ENCODE data around the gene PRSS22.

The PRSS22 gene

DNA sequence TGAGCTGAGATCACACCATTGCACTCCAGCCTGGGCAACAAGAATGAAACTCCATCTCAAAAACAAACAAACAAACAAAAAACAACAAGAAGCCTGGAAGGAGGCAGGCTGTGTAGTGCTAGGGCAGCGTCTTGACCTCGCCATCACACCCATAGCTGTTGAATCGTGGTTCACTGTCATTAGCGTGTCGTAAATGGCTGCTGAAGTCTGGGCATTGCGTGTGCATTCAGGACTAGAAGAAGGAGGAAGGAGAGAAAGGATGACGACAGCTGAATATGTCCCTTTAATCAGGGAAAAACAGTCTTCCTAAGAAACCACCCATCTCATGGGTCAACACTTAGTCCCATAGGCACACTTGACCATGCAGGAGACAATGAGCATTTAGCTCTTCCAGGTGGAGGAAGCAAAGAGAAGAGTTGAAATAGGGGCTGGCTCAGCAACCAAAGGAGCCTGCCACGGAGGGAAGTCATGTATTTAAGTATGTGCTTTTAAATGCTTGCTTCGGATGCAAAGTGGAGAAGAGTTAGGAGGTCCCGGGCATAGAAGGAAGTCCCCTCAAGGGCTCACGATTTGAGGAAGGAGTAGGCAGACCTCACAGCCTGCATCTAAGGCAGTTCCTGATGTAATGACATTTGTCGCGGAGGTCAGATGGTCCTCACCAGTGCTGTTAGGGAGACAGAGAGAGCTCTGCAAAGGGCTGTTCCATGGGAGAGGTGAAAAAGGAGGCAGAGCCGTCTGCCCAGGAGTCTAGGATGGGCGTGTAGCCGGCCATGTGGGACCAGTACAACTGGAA lies 8.8 kb downstream of the PRSS22 start:
- no peak for DNase-seq

DNA sequence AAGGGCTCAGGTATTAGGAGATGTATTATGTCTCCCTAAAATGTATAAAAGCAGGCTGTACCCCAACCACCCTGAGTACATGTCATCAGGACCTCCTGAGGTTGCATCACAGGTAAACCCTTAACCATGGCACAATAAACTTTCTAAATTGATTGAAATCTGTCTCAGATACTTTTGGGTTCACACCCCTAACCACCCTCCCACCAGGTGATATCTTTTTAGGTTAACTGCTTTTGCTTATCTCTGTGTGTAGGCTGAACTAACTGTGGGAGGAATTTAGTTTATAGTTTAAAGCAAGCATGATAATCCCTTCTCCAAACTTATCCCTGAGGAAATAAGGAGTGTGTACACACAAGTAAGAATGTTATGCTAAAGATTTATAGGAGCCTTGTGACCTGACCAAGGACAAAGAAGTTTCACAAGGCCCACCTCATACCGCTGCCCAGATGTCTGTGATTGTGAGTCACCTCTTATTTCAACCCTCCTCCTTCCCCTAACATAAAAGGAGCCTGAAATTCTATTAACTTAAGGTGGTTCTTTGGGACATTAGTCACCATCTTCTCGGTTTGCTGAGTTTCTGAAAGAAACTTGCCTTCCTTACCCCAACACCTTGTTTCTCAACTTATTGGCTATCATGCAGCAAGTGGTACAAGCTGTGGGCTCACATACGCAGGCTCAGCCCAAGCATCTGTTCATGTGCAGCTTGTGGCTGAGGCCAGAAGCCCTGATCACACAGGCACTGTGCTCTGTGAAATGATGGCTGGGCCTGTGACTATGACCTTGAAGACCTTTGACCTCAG lies 11.3 kb downstream of the PRSS22 start:
- DNase-seq: no peak

DNA sequence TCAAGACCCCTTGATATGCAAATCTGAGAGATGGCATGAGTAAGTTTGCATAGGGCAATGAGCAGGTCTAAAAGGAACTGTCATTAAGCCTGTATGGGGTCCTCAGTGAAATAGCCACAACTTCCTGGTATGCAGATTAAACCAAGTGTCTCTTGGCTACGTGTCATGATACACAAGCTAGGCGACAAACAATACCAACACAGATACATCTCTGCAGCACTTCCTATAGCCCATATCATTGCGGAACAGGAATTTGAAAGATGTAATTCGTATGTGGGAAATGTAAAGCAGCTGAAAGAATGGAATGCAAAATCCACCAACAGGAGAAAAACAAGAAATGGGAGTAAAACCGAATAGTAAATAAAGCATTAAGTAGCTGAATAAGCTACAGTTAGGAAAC lies 12.9 kb downstream of the PRSS22 start:
- DNase-seq: no peak

DNA sequence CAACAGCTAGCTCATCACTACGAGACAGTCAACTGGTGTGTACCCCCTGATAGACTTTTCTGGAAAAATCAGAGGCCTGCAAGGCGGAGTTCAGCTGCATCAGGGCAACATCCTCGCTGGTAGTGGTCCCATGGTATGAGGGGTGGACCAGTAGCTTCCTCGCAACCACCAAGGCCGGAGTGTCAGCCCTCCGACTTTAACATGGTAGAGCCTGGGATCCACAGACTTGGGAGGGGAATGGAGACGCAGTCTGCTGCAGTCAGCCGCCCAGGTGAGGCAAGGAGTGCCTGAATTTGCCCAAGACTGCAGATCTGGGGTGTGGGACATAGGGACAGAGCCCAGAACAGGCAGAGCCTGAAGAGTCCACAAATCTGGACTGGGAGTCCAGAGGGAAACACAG lies 14.4 kb downstream of the PRSS22 start:
- DNase-seq: no peak

DNA sequence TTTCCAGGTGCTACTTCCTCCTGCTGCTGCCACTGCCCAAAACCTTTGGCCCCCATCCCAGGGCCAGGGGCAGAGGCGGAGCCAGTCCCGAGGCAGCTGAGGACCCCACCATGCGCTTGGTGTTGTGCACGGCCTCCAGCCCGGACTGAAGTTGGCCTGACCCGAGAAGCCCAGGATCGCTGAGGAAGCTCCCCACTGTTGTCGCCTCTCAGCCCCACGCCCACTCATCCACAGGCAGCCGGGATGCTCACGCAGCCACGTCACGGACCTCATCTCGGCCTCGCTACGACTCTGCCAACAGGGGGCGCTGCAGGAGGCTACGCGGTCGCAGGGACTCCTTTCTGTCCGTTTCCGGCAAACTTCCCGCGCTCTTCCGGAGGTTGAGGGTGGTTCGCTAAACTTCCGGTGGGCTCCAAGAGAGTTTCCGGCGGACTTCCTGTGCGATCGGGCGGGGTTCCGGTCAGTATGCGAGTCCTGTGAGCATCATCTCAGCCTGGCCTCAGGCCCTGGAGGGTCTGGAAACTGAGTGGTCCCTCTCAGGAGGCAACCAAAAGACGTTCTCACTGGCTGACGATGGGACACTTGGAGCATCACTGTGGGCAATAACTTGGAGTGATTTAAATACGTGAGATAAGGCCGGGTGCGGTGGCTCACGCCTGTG lies 15.5 kb downstream of the PRSS22 start:
- DNase-seq: no peak

DNA sequence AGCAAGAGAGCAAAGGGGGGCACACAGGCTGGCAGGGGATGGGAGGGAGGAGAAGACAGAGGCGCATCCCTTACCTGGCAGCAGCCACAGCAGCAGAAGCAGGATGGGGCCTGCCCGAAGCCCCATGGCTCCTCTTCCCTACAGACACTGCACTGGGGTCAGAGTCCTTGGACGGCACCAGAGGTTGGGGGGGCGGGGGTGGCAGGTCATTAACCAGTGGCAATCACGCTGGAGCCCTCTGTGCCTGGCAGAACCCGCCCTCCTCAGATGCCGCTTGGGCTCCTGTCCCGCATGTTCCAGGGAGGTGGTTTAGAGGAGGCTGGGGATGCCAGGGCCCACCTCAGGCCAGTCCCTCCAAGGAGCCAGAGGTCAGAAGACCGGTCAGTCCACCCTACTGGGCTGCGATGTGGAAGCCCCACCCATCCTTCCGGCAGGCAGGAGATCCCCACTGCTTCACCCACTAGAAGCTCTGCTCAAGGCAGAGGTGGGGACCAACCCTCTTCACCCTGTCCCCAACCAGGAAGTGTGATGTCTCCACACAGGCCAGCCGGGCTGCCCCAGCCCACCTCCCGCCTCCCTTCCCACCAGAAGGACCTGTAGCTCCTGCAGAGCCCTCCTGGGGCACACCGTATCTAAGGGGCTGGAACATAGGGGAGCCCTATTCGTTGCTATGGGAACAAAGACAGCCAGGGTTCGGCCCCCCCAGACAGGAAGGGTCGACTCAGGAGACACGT lies 16.2 kb downstream of the PRSS22 start:
- no peak for DNase-seq

DNA sequence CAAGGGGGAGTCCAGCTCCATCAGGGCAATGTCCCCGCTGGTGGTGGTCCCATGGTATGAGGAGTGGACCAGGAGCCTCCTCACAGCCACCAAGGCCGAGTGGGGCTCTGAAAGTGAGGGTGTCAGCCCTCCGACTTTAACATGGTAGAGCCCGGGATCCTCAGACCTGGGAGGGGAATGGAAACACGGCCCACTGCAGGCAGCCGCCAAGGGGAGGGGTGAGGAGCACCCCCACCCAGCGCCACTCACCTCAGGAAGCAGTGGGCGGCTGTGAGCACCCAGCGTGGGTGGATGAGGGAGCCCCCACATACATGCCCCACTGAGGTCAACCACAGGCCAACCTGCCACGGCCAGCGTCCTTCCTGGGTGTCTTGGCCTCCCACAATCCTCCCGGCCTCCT lies 17.1 kb downstream of the PRSS22 start:
- DNase-seq: no peak

DNA sequence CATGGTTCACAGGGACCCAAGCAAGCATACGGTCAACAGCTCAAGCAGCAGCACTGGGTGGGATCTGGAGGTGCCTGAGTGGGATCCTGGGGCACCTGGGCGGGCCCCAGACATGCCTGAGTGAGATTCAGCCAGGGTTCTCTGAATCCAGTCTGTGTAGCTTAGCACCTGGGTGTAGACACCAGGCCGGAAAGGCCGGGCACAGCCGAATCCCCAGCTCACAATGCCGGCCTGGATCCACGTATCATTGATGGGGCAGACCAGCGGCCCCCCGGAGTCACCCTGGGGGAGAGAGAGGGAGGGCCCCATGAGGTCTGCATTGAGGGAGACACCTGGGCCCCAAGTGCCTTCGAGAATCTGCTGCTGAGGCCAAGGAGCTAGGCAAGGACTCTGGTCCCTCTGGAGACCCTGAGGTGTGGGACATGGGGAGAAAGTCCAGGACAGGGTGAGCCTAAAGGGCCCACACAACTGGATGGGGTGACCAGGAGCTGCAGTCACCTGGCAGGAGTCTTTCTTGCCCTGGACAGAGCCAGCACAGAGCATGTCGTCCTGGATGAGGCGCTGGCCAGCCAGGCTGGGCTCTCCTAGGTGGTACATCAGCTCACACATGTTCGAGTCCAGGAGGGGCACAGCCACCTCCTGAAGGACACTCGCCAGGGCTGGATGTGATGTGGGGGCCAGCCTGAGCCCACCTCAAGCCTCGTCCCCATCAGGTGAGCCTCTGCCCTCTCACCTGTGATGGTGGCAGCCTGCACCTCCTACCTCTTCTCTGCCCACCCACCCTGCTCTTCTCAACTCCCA lies 18.1 kb downstream of the PRSS22 start:
- no peak for DNase-seq

DNA sequence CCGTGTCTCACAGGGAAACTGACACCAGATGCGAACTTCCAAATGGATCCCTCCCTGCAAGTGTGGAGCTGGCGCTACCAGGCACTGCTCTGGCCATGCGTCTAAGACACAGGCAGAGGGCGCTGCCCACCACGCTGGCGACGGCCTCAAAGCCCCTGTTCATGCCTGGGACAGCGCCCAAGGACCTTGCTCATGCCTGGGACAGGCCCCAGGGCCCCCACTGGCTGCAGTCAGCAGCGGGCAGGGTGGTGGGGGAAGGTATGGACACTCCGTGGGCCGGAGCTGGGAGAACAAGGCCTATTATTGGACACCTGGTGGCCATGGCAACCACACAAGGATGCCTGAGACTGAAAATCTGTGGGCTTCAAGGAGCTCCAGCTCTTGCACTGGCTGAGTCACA lies 19.0 kb downstream of the PRSS22 start:
- no peak for DNase-seq

DNA sequence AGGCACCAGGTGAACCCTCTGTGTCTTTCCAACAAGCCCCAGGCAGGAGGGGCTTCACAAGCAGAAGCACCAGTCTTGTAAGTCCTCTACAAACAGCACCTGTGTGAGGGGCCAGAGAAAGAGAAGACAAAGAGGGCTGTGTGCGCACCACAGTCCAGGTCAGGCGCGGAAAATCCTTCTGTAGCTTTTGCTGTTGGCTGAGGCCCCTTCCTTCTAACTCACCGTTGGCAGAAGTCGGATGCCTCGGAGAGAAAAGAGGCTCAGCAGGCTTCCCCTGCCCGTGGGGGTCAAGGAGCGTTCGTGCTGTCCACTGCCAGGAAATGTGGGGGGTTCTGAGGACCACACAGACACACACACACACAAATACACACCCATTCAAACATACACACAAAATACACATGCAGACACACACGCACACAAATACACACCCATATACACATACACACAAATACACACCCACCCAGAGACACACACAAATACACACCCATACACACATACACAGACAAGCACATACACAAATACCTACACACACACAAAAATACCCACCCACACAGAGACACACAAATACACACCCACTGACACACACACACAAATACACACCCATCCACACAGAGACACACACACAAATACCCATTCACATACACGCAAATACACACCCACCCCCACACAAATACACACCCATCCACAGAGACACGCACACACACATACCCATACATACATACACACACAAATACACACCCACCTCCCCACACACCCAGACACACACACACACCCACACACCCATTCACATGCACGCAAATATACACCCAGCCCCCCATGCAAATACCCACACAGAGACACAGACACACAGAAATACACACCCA lies 21.1 kb downstream of the PRSS22 start:
- DNase-seq: no peak

DNA sequence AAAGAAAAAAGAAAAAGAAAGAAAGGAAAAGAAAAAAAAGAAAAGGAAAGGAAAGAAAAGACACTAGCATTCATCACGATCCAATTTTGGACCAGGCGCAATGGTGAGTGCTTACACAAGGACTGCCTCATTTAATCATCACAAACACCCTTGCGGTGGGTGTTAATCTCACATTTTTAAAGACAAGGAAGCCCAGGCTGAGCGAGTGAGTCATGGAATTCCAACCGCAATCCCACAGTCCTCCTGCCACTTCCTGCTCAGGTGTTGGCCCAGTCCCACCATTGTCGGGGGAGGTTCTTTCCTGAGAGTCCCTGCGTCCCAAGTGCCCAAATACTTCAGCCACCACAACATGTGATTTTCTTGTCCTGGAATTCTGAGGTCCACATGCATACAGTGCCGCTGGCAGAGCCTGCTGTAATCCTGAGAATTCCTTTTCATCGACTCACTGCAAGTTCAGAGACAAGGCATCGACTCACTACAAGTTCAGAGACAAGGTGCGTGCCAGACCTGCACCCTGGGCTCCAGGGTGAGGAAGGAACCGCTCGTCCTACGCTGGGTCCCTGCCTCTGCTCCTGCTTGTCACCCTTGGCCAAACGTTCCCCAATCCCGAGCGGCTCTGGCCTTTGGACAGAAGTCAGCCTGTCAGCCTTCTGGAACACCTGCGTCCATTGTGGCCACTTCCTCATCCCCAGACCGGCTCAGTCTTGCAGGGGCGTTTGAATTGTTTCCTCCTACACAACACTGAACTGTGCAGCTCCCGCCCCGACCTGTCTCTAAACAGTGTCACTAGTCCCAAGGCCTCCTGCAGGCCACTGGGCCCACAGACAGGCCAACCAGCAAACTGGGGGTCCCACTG lies 22.1 kb downstream of the PRSS22 start:
- no peak for DNase-seq

DNA sequence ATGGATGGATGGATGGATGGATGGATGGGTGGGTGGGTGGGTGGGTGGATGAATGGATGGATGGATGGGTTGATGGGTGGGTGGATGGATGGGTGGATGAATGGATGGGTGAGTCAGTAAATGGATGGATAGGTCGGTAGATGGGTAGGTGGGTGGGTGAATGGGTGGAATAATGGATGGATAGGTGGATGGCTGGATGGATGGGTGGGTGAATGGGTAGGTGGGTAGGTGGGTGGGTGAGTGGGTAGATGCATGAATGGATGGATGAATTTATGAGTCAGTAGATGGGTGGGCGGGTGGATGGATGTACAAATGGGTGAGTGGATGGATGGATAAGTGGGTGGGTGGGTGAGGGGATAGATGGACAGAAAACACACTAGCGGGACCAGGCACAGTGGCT lies 23.0 kb downstream of the PRSS22 start:
- DNase-seq: no peak

DNA sequence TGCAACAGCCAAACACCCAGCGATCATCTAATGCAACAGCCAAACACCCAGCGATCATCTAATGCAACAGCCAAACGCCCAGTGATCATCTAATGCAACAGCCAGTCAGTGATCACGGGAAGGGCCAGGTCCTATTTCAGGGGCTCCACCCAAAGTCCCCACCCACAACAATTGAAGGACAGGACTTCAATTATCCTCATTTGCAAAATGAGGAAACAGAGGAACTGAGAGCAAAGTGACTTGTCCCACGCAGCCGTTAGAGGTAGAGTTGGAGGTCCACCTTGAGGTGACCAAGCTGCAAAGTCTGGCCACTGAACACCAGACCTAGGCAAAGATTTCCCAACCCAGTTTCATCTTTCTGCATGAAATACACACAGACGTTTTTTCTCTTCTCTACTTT lies 24.2 kb downstream of the PRSS22 start:
- DNase-seq: no peak

DNA sequence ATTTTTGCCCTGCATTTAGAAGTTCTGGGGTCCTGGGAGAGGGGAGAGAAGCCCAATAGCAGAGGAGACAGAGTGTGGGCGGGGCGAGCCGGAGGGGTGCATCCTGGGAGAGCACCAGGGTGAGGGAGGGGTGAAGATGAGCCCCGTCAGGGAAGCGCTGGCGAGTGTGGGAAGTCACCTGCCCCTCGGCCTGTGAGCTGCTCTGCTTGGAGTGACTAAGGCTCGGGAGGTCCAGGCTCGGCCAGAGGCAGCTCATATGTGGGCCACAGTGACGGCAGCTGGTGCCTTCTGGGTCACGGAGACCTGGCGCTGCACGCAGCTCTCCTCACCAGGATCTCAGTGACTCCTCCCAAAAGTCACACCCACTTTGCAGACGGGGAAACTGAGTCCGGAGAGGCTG lies 26.8 kb downstream of the PRSS22 start:
- no peak for DNase-seq

DNA sequence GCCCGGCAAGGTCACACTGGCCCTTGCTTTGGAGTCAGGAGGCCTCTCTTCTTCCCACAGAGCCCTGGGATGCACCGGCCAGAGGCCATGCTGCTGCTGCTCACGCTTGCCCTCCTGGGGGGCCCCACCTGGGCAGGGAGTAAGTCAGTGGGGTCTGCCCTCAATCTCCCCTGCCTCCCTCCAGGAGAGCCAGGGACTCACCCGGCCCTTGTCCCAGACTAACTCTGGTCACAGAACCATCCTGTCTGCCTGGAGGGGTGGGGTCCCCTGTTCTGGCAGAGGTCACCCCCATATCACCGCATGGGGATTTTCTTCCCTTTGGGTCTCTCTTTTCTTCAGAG lies 27.6 kb downstream of the PRSS22 start:
- DNase-seq: no peak

DNA sequence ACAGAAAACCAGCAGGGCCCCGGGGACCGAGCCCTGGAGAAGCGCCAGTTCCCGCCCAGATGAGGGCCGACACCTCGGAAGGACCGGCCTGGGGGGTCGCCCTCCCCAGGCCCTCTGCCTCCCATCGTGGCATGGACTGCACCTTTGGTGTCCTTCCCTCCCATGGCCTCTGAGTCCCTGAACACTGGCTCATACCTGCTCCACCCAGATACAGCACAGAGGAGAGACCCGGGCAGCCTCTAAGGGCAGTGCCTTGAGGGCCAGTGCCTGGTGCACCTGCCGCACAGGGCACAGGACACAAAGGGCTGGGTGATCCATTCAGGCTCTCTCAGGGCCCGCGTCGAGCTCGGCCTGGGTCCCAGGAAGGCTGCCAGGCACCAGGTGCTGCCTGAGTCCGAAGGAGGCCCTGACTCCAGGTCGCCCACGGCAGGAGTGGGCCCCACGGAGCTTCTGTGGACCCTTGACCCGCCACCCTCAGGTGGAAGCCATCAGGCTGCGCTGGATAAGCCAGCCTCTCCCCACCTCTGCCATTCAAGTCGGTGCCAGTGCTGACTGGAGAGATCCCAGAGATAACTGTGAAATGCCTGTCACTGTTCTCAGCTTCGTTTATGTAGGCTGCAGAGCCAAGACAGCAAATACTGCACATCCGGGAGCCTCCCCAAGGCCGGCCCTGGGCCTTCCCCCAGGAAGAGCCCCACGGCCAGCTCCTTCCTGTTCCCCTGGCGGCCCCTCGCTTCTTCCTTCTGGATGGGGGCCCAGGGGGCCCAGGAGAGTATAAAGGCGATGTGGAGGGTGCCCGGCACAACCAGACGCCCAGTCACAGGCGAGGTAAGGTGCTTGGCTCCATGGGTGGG lies 28.2 kb downstream of the PRSS22 start, which contains the start of gene ZG16B:
Gene ZG16B (plus strand): TSS at position 803 of the 854 bp plus-strand sequence. CDS start 139 bp downstream, outside the sequence.
- DNase-seq: no peak

DNA sequence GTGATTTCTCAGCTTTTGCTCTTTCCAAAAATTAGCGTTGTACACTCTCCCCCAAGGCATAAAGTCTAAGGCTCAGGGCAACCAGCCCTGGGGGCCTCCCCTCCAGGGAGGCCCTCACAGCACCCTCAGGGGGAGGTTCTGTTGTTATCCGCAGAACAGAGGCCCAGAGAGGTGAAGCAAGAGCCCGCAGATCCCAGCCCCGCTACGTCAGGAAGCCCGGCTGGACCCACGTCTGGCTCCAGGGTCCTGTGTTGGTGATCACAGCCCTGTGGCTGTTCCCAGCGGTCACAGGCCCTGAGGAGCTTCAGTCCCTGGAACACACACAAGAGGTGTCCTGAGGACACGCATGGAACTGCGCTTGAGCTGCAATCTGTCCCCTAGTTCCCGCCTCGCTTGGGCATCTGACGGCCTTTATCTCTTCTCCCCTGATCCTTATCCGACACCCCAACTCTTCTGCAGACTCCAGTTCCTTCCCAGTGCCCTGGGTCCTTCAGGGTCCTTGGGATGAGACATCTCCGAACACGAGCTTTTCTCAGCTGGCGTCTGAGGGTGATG lies 29.0 kb downstream of the PRSS22 start:
- DNase-seq: no peak

DNA sequence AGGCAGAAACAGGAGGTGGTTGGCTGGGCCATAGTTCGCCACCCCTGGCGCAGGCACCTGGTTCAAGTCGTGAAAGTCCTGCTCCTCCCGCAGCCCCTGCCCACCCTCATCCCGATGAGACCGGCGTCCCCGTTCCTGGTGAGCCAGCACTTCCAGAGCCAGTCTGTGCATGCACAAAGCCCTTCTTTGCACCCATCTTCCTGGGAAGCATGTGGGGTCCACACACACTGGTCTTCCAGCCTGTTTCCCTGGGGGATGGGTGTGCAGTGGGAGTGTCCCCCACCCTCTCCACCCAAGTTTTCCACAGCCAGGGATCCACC lies 29.5 kb downstream of the PRSS22 start:
- no peak for DNase-seq
